IPS-NIHi11 (cell line): ENCODE data around the gene PSAP.
"Not testable (repeated sequence)": the region's sequence is repeated elsewhere in the genome, so short reads cannot be mapped to it uniquely, and the experiment has no call there.

Source experiments
- DNase-seq: peaks from one replicate; pipeline ENCODE4 v3.0.0; 2012; ENCODE audit warnings: mixed read lengths, low spot score

Gene PSAP

GRCh38 chr10:71850743-71851464, at the start of gene PSAP:
TSS of gene PSAP (minus strand) at chr10:71851251. CDS start at chr10:71851221, 30 bp downstream.
- peak; percentile 99 for DNase-seq

DNA sequence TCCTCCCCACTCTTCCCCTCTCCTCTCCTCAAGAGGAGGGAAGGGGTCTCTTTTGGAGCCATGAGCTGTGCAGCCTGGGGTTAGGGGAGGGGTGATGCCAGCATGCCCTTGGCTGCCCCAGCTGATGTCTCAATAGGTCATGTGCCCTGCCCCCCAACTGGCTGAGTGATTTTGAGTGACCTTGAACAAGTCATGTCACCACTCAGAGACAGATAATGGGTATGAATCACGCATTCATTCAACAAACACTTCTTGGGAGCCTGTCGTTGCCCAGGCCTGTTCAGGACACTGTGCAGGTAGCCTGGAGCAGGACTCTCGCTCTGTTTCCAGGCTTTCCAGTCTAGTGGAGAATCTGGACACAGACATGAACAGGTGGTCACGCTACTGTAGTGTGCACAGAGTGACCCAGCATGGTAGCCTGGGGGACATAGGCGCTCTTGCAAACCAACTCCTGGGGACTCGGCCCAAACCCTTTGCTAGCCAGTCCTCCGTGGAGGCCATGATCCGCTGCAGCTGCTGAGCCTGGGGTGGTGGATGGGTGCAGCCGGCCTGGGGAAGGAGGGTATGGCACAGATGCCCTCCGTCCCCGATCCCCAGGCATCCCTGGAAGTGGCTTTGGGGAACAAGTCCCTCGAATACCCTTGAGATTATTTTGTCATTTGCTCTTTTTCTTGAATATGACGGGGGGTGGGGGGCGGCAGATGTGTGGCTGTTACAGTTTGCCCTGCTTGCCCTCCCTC, 49.6 kb upstream of the PSAP start:
- no peak for DNase-seq

GRCh38 chr10:71899665-71900412, 48.8 kb upstream of the PSAP start:
- no peak for DNase-seq

GRCh38 chr10:71898346-71898745, 47.3 kb upstream of the PSAP start:
- not testable (repeated sequence) for DNase-seq

DNA sequence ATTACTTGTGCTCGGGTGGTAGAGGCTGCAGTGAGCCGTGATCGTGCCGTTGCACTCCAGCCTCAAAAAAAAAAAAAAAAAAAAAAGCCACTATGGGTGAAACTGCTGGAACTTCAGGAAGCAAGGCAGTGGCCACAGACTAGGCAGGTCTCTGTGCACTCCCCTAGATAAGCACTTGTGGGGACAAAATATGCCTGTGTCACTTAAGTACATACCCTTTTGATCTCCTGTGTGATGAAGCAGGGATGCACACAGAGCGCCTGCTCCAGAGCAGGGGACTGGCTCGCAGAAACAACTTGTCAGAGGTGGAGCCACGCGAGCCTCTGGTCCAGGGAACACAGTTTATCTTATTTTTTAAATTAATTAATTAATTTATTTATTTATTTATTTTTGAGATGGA, 42.9 kb upstream of the PSAP start:
- DNase-seq: no peak

DNA sequence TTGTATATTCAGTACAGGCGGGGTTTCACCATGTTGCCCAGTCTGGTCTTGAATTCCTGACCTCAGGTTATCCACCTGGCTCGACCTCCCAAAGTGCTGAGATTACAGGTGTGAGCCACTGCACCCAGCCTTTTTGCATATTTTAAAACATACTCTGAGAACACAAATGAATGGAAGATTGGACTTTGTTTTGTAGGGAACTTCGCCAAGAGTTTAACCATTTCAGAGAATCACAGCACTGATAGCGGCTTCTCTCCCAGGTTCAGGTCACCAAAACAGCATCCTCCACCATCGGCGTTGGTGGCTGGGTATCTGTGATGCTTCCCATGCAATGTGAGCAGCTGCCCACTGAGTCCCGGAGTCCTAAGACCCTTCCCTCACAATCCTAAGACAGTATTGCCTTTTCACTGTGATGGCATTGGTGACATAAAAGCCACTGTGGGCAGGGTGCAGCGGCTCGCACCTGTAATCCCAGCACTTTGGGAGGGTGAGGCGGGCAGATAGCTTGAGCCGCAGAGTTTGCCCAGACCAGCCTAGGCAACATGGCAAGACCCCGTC, 42.3 kb upstream of the PSAP start:
- DNase-seq: no peak

DNA sequence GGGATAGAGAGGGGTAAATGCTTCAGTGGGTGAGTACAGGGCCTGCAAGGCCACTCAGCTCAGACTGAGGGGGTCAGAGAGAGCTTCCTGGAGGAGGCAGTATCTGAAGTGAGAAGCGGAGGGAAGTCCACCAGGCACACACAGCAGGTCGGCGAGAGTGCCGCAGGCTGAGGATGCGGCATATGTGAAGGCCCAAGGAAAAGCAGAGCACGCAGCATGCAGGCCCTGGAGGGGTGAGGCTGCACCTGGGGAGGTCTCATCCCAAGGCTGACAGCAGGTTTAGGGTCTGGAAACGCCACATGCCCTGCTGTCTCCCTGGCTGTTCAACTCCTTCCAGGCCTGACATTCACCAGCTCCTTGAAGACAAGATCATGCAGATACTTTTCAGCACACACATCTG, 40.4 kb upstream of the PSAP start:
- no peak for DNase-seq

DNA sequence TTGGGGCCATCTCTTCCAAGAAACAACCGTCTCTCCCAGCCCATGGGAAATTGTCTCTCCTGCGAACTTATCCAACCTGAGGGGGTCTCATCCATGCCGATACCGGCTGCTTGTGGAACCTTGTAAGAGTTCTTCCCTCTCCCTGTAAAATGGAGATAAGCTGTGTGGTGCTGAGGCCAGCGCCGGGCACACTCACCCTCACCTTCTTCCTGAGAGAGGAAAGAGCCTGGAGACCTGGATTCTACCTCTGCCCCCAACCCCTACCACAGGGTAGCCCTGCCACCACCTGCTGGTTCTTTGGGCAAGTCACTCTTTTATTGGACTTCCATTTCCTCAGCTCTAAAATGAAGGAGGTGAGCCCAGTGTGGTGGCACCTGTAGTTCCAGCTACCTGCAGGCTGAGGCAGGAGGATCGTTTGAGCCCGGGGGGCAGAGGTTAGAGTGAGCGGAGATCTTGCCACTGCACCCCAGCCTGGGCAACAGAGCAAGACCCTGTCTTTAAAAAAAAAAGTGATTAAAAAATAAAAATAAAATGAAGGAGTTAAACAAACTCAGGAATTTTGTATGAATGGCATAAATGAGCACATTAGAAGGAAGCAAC, 38.4 kb upstream of the PSAP start:
- no peak for DNase-seq

DNA sequence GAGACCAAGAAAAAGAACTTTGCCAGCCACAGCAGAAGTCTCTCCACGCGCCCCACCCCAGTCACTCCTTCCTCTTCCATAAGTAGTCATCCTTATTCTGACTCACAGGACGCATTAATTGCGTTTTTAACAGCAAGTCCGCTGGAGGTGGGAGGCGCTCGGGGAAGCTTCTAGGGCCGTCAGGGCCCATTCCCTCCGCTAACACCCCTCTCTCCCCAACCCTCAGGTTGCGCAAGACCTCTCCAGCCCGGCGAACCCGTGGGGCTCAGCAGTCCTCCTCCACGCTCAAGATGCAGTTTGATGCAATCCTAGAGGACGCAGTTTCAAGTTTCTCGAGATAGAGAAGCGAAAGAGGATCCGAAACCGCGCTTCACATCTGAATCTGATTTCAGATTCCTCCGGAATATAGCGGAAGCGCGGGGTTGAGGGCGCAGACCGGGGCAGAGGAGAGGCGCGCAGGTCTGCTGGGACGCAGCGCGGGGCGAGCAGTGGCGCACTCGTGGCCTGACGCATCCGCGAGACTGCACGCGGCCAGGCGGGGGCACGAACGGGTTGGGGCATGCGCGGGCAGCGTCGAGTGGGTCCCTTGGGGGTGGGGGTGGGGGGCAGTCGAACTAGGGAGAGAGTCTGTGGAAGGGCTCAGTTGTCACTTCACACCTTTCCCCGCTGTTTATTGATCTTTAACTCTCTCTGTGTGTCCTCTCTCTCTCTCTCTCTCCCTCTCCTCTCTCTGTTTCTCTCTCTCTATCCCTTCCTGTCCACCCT, 37.8 kb upstream of the PSAP start:
- peak; percentile 64 for DNase-seq

- DNase-seq: no peak
These were observed 37.2 kb upstream of the PSAP start for GRCh38 chr10:71888248-71888622.

- DNase-seq: no peak
These were observed 36.7 kb upstream of the PSAP start for GRCh38 chr10:71887743-71888142.

DNA sequence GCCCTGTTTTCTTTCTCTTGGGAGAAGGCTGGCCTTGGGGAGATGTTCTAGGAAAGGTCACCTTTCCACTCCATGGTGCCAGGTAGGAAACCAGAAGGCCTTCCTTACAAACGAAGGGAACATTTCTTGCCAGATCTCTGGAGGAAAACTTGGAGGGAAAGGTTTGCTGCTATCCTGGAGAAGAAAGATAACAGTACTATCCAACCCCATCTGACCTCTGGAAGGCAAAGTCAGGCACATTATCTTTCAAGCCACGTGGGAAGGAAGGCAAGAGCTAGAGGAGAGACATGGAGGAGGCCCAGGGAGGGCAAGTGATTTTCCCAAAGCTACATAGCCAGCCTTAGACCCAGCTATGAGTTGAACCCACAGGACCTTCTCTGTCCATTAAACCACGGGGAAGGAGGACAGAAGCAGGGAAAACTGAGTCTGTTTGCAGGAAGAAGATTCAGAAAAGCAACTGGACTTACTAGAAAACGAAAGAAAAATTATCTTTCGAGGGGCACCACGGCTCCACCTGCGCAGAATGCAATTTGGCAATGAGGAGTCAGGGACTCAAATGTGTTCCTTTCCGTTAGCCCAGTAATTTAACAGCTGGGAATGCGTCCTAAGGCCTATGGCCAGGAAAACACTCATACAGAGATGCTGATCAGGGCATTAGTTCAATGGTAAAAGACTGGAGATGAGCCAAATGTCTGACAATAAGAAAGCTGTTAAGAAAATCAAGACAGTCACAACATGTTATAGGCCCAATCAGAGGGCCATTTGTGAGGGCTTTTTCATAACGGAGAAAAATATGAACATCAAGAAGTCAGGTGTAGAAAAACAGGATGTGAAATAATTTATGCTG, 32.0 kb upstream of the PSAP start:
- no peak for DNase-seq

DNA sequence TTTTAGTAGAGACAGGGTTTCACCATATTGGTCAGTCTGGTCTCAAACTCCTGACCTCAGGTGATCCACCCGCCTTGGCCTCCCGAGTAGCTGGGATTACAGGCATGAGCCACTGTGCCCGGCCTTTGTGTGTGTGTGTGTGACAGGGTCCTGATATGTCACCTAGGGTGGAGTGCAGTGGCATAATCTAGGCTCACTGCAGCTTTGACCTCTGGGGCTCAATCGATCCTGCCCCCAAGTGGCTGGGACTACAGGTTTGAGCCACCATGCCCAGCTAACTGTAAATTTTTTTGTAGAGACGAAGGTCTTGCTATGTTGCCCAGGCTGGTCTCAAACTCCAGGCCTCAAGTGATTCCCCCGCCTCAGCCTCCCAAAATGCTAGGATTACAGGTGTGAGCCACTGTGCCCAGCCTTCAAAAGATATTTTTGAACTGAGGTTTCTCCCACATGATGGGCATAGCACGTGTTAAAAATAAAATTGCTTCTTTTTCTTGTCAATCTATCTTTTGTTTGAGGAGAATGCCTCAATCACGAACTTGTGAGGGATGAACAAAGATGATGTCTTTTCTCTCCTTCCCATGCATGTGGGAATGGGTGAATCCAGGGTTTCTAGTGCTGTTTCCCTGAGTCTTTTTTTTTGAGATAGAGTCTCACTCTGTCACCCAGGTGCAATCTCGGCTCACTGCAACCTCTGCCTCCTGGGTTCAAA, 30.8 kb upstream of the PSAP start:
- no peak for DNase-seq

DNA sequence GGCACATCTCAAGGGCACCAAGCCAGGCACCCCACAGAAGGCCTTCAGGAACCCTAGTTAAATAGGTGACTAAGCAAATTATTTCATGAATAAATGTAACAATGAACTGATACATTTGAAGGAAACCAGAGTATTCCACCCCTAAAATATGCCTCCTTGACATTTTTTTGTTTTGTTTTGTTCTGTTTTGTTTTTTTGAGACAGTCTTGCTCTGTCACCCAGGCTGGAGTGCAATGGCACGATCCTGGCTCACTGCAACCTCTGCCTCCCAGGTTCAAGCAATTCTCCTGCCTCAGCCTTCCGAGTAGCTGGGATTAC, 30.2 kb upstream of the PSAP start:
- not testable (repeated sequence) for DNase-seq

DNA sequence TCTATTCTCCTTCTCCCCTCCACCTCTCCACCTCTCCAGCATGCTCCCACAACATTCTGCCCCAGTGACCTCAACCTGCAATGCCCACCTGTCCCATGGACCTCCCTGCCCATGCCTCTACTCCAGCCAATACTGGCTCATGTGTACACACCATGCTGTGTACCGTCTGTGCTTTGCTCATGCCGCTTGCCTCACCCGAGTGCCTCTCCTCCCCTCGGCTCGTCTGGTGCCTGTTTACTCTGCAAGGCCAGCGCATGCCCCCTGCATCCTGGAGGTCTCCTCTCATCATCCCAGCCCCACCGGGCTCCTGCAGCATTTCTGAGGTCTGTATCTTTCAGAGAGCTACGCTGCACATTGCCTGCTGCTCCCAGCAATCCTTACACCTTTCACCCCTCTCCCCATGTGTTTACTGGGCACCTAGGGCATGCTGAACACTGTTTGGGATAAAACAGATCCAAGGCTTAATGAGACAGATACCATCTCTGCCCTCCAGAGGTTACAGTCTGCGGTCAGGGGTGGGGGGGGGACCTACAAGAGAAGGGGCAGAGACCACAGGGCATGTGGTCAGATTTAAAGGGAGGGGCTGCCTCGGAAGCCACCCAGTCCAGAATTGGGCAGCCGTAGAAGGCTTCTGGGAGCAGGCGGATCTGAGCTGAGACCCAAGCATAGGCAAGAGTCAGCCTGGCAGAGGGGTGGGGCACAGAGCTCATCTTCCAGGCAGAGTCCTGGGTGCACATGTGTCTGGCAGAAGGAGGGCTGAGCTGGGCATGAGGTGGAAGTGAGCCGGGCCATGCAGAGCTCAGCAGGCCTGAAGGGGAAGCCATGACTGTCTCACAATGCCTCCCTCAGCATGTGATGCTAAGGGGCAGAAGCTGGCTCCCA, 29.6 kb upstream of the PSAP start:
- no peak for DNase-seq

DNA sequence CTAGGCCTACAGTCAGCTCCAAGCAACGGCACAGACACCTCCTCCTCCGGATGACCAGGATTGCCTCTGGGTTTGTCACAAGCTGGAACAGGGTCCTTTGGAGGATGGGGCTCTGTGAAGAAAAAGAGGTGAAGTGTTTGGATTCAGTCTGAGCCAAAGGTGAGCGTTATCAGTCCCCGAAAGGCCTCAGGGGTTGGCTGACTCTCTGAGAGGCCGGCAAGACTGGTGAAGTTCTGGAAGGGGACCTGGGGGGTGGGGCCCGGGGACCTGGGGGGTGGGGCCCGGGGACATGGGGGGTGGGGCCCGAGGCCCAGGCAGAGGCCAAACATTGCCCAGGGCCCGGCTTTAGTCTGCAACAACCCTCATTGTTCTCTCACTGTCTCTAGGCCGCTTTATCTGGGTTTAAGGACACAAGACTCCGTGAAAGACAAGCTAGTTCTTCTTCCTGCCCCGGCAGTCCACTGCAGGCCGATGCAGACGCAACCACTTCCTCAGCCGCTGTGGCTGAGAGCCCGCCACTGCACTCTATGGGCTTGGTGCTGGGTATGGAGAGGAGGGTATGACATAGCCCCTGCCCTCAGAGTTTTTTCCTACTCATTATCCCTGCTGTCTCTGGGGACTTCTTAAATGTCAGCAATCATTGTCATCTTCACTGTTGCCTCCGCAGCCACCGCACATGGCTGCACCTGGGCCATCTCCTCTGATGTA, 27.4 kb upstream of the PSAP start:
- DNase-seq: peak; percentile 38

DNA sequence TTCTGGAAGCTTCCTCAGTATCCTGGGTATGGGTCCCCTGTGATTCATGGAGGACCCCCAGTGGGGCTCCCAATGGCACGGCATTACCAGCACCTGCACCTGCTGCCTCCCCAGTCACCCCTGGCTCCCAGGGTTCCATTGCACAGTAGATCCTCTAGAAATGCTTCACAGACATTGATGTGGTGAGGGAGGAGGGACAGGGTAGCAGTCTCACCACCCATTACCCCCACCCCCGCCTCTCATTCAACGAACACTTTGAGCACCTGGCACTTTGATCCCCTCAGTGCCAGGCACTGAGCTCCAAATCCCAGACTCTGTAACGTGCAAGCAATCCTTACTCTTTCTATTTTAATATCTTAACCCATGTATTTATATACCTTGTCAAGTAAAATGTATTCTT, 26.8 kb upstream of the PSAP start:
- DNase-seq: no peak

- not testable (repeated sequence) for DNase-seq
These were observed 23.8 kb upstream of the PSAP start for GRCh38 chr10:71874680-71875354.
